Transverse colon (tissue), 4 donors: ENCODE data around the gene CANT1. TPM values are rescaled to one million over a fixed set of nuclear protein-coding genes. Genes with fewer than 3 reads are reported as not detected.
A peak's percentile ranks its signal among the peaks of the same experiment; 100 is the strongest.

Experiments used
- DNase-seq: peaks from one replicate; pipeline ENCODE4 v3.0.0-alpha.2; 2019
- H3K27ac ChIP-seq, 4 donors: fragments of 200-600 bp; sonication (generic); 2 replicates each; pipeline ENCODE4 v1.5.1; 2016 to 2018; ENCODE audit warnings: inconsistent platforms in 4 of 4
- H3K27me3 ChIP-seq: fragments of 200-600 bp; sonication (generic); 2 replicates; pipeline ENCODE4 v1.5.1; 2017; ENCODE audit warnings: inconsistent platforms
- H3K36me3 ChIP-seq, 4 donors: fragments of 200-600 bp; sonication (generic); 2 replicates each; pipeline ENCODE4 v1.5.1; 2017 to 2019; ENCODE audit warnings: inconsistent platforms in 4 of 4
- H3K4me1 ChIP-seq, 4 donors: fragments of 200-600 bp; sonication (generic); 2 replicates each; pipeline ENCODE4 v1.5.1; 2017 to 2020; ENCODE audit warnings: inconsistent platforms in 4 of 4
- H3K4me3 ChIP-seq, 4 donors: fragments of 200-600 bp; sonication (generic); 1 replicate in 1 of 4; 2 replicates in 3 of 4; pipeline versions ENCODE4 v1.5.1 to v1.6.1; 2017 to 2019; ENCODE audit warnings: inconsistent platforms in 4 of 4
- H3K9me3 ChIP-seq, 2 donors: fragments of 200-600 bp; sonication (generic); 2 replicates each; pipeline ENCODE4 v1.5.1; 2017 to 2019; ENCODE audit warnings: inconsistent platforms in 2 of 2
- CTCF ChIP-seq, 5 experiments: fragments of 200-600 bp in 3 of 5; fragments of 450-650 bp in 2 of 5; sonication (generic) in 3 of 5; IDR thresholded peaks; 1 replicate in 2 of 5; 2 replicates in 3 of 5; pipeline ENCODE4 v1.5.1; 2016 to 2017; ENCODE audit warnings: antibody characterized with exemption in 5 of 5, inconsistent platforms in 3 of 5, mild to moderate bottlenecking in 2 of 5, moderate library complexity in 1 of 5
- EP300 ChIP-seq: sonication (generic); formaldehyde crosslinking; IDR thresholded peaks from one replicate; pipeline ENCODE4 v1.6.1; 2017; ENCODE audit warnings: antibody characterized with exemption, low read depth
- POLR2A ChIP-seq: fragments of 450-650 bp; IDR thresholded peaks from one replicate; pipeline ENCODE4 v1.6.1; 2016; ENCODE audit warnings: antibody characterized with exemption, mild to moderate bottlenecking, moderate library complexity
- POLR2AphosphoS5 ChIP-seq, 3 donors: sonication (generic); formaldehyde crosslinking; IDR thresholded peaks; one replicate each; pipeline ENCODE4 v1.6.1; 2016; ENCODE audit warnings: antibody characterized with exemption in 3 of 3
- WGBS, 2 donors: methylation state at CpG; one replicate each; pipeline ENCODE4 v1.1.5; 2018; ENCODE audit warnings: low coverage in 1 of 2; 5-methylcytosine and 5-hydroxymethylcytosine counted together
- in situ Hi-C, 4 donors: fragments of 200-750 bp; cut with MboI; loops; one replicate each; pipeline versions ENCODE4 v1.15.0 to v1.15.1; 2017; ENCODE audit warnings: low sequenced_read_pairs in 3 of 4, low pct_ligation_motif_present in 1 of 4, low pct_unique_long_range_greater_than_20kb in 1 of 4
- intact Hi-C: fragments of 100-400 bp; cut with DNase I; formaldehyde crosslinking; loops from one replicate; pipeline ENCODE4 v1.15.1; 2023; ENCODE audit warnings: low total_unique reads
- total RNA-seq, 4 donors: library from RNA; depleted of rRNA; stranded (reverse); fragments of >200 nt; gene quantifications; one replicate each; pipeline ENCODE4 v1.1.0, GENCODE V29; 2016

The CANT1 gene
- total RNA-seq, 4 donors from 2014 or later, result 89.4 to 231 (median 138) TPM

- TF ChIP-seq POLR2AphosphoS5 (IDR thresholded peaks at IDR 0.05), result peak; percentile 20 to 49 (median 41)
- TF ChIP-seq POLR2A, result peak; percentile 40
- TF ChIP-seq CTCF (IDR thresholded peaks at IDR 0.05), result no peak
- intact Hi-C loops (loop anchor here (2.0 kb wide), 1 partner anchor 20 kb away; no protein-coding TSS in a partner anchor), in situ Hi-C loops (no loop called here)
- Histone ChIP-seq H3K27ac (peak overlapping the region; percentile 66 to 77 (median 68)), H3K36me3 (no peaks in the 10 kb centered on the region), H3K27me3 (no peaks in the 10 kb centered on the region), H3K9me3 (no peaks in the 10 kb centered on the region), H3K4me3 (peak overlapping the region; percentile 44 to 80 (median 64)), H3K4me1 (peaks cover 35 to 68% (median 56%) of the 10 kb centered on the region in 4 donors)
- DNase-seq, result peak; percentile 51
- 41% methylated on average over 22 of the region's 31 CpGs; no CpG with 5 or more reads in 1 of the 2 donors for WGBS, 2 donors
Observed at GRCh38 chr17:79024901-79025737, 15.6 kb upstream of the CANT1 start.

- in situ Hi-C loops (no loop called here), intact Hi-C loops (loop anchor here (2.0 kb wide), 1 partner anchor 21 kb away; no protein-coding TSS in a partner anchor)
- WGBS, 2 donors, result 4% methylated on average over 66 of the region's 77 CpGs; no CpG with 5 or more reads in 1 of the 2 donors
- no peaks in the 10 kb centered on the region for H3K27me3 ChIP-seq
- TF ChIP-seq EP300 (no peak), POLR2AphosphoS5 (IDR thresholded peaks at IDR 0.05) (peak in 1 of 3 donors; percentile 16), CTCF (IDR thresholded peaks at IDR 0.05) (peak; percentile 62 to 87 (median 65)), POLR2A (peak; percentile 30)
- peak within 1 kb of the TSS; percentile 66 to 77 (median 68) for H3K27ac ChIP-seq
- H3K36me3 ChIP-seq, result no peaks in the 10 kb centered on the region
- peaks cover 42 to 78% (median 66%) of the 10 kb centered on the region in 4 donors for H3K4me1 ChIP-seq
- H3K9me3 ChIP-seq, result no peaks in the 10 kb centered on the region
- peak; percentile 70 for DNase-seq
- peak within 1 kb of the TSS; percentile 44 to 80 (median 64) for H3K4me3 ChIP-seq
Observed at GRCh38 chr17:79023886-79024771, 14.6 kb upstream of the CANT1 start, which contains the start of gene C1QTNF1. C1QTNF1 (plus strand) TSS chr17:79024169; CDS start chr17:79043969, 19,800 bp downstream.

- TF ChIP-seq EP300 (no peak), CTCF (IDR thresholded peaks at IDR 0.05) (no peak), POLR2AphosphoS5 (IDR thresholded peaks at IDR 0.05) (no peak), POLR2A (no peak)
- peak overlapping the region in 1 of 4 donors; percentile 74 for H3K4me3 ChIP-seq
- 81 to 90% methylated on average over 2 to 12 of the region's 12 CpGs for WGBS, 2 donors
- in situ Hi-C loops (no loop called here), intact Hi-C loops (no loop called here)
- peaks cover 42 to 82% (median 69%) of the 10 kb centered on the region in 4 donors for H3K4me1 ChIP-seq
- H3K27me3 ChIP-seq, result no peaks in the 10 kb centered on the region
- H3K36me3 ChIP-seq, result no peaks in the 10 kb centered on the region
- peak overlapping the region in 2 of 4 donors; percentile 67 to 77 for H3K27ac ChIP-seq
- no peaks in the 10 kb centered on the region for H3K9me3 ChIP-seq
- peak; percentile 3 for DNase-seq
Observed at GRCh38 chr17:79023180-79023705, 13.7 kb upstream of the CANT1 start.
